Activated effector memory CD4-positive, alpha-beta T cell treated with anti-CD3 and anti-CD28 coated beads, Interleukin-2, amount 50 U/mL, for 16 hours (primary cell): ENCODE measurements around the gene TRIO.

ENCODE experiments used
- DNase-seq: peaks from one replicate; pipeline ENCODE4 v3.0.0-alpha.2; 2020

The TRIO gene

GRCh38 chr5:14401639-14402038 is 258.5 kb downstream of the TRIO start:
- no peak for DNase-seq

GRCh38 chr5:14402424-14402823 is 259.3 kb downstream of the TRIO start:
- DNase-seq = no peak

- DNase-seq = no peak
These were observed 261.6 kb downstream of the TRIO start for GRCh38 chr5:14404780-14405179.

GRCh38 chr5:14405267-14405666 is 262.1 kb downstream of the TRIO start:
- no peak for DNase-seq

GRCh38 chr5:14405706-14406553 is 262.8 kb downstream of the TRIO start:
- no peak for DNase-seq

GRCh38 chr5:14406554-14406849 is 263.4 kb downstream of the TRIO start:
- DNase-seq = no peak

- DNase-seq = no peak
These were observed 263.9 kb downstream of the TRIO start for GRCh38 chr5:14407051-14407450.

- DNase-seq = no peak
These were observed 264.6 kb downstream of the TRIO start for GRCh38 chr5:14407746-14408175.

GRCh38 chr5:14408969-14409586 is 265.9 kb downstream of the TRIO start:
- no peak for DNase-seq

GRCh38 chr5:14410068-14410393 is 266.9 kb downstream of the TRIO start:
- DNase-seq = no peak

- no peak for DNase-seq
These were observed 267.5 kb downstream of the TRIO start for GRCh38 chr5:14410394-14411201.

GRCh38 chr5:14411216-14411615 is 268.1 kb downstream of the TRIO start:
- no peak for DNase-seq

GRCh38 chr5:14413331-14413750 is 270.2 kb downstream of the TRIO start:
- DNase-seq = peak; percentile 77

GRCh38 chr5:14414007-14414406 is 270.9 kb downstream of the TRIO start:
- DNase-seq = peak; percentile 68

- DNase-seq = no peak
These were observed 271.5 kb downstream of the TRIO start for GRCh38 chr5:14414656-14415023.

GRCh38 chr5:14415024-14415697 is 272.0 kb downstream of the TRIO start:
- peak; percentile 68 for DNase-seq

GRCh38 chr5:14415698-14416074 is 272.5 kb downstream of the TRIO start:
- no peak for DNase-seq

- no peak for DNase-seq
These were observed 273.6 kb downstream of the TRIO start for GRCh38 chr5:14416621-14417275.

- no peak for DNase-seq
These were observed 274.2 kb downstream of the TRIO start for GRCh38 chr5:14417276-14417730.

GRCh38 chr5:14417792-14418765 is 274.9 kb downstream of the TRIO start:
- no peak for DNase-seq

GRCh38 chr5:14419686-14420085 is 276.5 kb downstream of the TRIO start:
- DNase-seq = no peak
